MM.1S (cell line): ENCODE measurements around the gene SLC25A11.

Source experiments
- DNase-seq: peaks from one replicate; pipeline ENCODE4 v3.0.0-alpha.2; 2015
- H2AFZ ChIP-seq: fragments of 300-600 bp; sonication (generic); 2 replicates; pipeline ENCODE4 v1.6.0; 2016; ENCODE audit warnings: antibody characterized with exemption, low read length
- H3F3A ChIP-seq: fragments of 300-600 bp; sonication (generic); 2 replicates; pipeline ENCODE4 v1.6.1; 2016; ENCODE audit warnings: mild to moderate bottlenecking, antibody characterized with exemption, low read length, moderate library complexity, mixed read lengths; ENCODE audit not compliant: insufficient read depth
- H3K27ac ChIP-seq: fragments of 300-600 bp; sonication (generic); 2 replicates; pipeline ENCODE4 v1.5.1; 2016; ENCODE audit warnings: mild to moderate bottlenecking, low read length
- H3K27me3 ChIP-seq: fragments of 300-600 bp; sonication (generic); replicated peaks from 2 replicates; pipeline ENCODE4 v1.6.0; 2016; ENCODE audit warnings: low read length; ENCODE audit not compliant: insufficient read depth
- H3K36me3 ChIP-seq: fragments of 300-600 bp; sonication (generic); replicated peaks from 2 replicates; pipeline ENCODE4 v1.6.1; 2016; ENCODE audit warnings: mild to moderate bottlenecking, low read length, mixed read lengths; ENCODE audit not compliant: insufficient read depth
- H3K4me1 ChIP-seq: fragments of 300-600 bp; sonication (generic); 2 replicates; pipeline ENCODE4 v1.6.1; 2016; ENCODE audit warnings: low read length, mixed read lengths
- H3K4me2 ChIP-seq: fragments of 300-600 bp; sonication (generic); 2 replicates; pipeline ENCODE4 v1.6.0; 2016; ENCODE audit warnings: low read depth, low read length
- H3K4me3 ChIP-seq: fragments of 300-600 bp; sonication (generic); 2 replicates; pipeline ENCODE4 v1.5.1; 2016; ENCODE audit warnings: low read length, mixed read lengths
- H3K79me2 ChIP-seq: fragments of 300-600 bp; sonication (generic); 2 replicates; pipeline ENCODE4 v1.6.1; 2016; ENCODE audit warnings: mixed run types, low read length, mixed read lengths
- H3K9ac ChIP-seq: fragments of 300-600 bp; sonication (generic); 2 replicates; pipeline ENCODE4 v1.6.1; 2016; ENCODE audit warnings: low read length, mixed read lengths
- H3K9me2 ChIP-seq: fragments of 300-600 bp; sonication (generic); replicated peaks from 2 replicates; pipeline ENCODE4 v1.6.1; 2016; ENCODE audit warnings: mild to moderate bottlenecking, low read length, mixed read lengths; ENCODE audit not compliant: insufficient read depth
- H3K9me3 ChIP-seq: fragments of 300-600 bp; sonication (generic); replicated peaks from 2 replicates; pipeline ENCODE4 v1.6.1; 2016; ENCODE audit warnings: mild to moderate bottlenecking, low read length, mixed read lengths; ENCODE audit not compliant: insufficient read depth
- H4K20me1 ChIP-seq: fragments of 300-600 bp; sonication (generic); 2 replicates; pipeline ENCODE4 v1.6.1; 2016; ENCODE audit warnings: mild to moderate bottlenecking, low read length, moderate library complexity, mixed read lengths; ENCODE audit not compliant: insufficient read depth
- CTCF ChIP-seq: fragments of 300-600 bp; sonication (generic); IDR thresholded peaks from 2 replicates; pipeline ENCODE4 v1.5.1; 2016; ENCODE audit warnings: antibody characterized with exemption, low read length, mixed read lengths
- EZH2 ChIP-seq: fragments of 300-600 bp; sonication (generic); optimal IDR thresholded peaks from 2 replicates; pipeline ENCODE3; 2017; ENCODE audit warnings: low read depth, mild to moderate bottlenecking, antibody characterized with exemption, low read length, mixed read lengths
- EZH2phosphoT487 ChIP-seq: fragments of 300-600 bp; sonication (generic); IDR thresholded peaks from 2 replicates; pipeline ENCODE4 v1.6.1; 2018; ENCODE audit warnings: antibody characterized with exemption, low read length

The SLC25A11 gene

GRCh38 chr17:4950075-4950745 is 10.4 kb upstream of the SLC25A11 start:
- Histone ChIP-seq H3K9me2 (no peaks in the 10 kb centered on the region), H3K9me3 (no peaks in the 10 kb centered on the region), H3F3A (peaks cover 45% of the 10 kb centered on the region), H3K4me1 (peaks cover 27% of the 10 kb centered on the region), H3K4me2 (peak overlapping the region; percentile 97), H4K20me1 (peaks cover 18% of the 10 kb centered on the region), H3K79me2 (peaks cover 37% of the 10 kb centered on the region), H3K4me3 (peak overlapping the region; percentile 81), H3K27me3 (no peaks in the 10 kb centered on the region), H3K27ac (peak overlapping the region; percentile 100), H2AFZ (peak overlapping the region; percentile 83), H3K36me3 (no peaks in the 10 kb centered on the region), H3K9ac (peak overlapping the region; percentile 99)
- TF ChIP-seq EZH2phosphoT487, result no peak
- no peak for TF ChIP-seq EZH2
- no peak for TF ChIP-seq CTCF
- peak; percentile 52 for DNase-seq

DNA sequence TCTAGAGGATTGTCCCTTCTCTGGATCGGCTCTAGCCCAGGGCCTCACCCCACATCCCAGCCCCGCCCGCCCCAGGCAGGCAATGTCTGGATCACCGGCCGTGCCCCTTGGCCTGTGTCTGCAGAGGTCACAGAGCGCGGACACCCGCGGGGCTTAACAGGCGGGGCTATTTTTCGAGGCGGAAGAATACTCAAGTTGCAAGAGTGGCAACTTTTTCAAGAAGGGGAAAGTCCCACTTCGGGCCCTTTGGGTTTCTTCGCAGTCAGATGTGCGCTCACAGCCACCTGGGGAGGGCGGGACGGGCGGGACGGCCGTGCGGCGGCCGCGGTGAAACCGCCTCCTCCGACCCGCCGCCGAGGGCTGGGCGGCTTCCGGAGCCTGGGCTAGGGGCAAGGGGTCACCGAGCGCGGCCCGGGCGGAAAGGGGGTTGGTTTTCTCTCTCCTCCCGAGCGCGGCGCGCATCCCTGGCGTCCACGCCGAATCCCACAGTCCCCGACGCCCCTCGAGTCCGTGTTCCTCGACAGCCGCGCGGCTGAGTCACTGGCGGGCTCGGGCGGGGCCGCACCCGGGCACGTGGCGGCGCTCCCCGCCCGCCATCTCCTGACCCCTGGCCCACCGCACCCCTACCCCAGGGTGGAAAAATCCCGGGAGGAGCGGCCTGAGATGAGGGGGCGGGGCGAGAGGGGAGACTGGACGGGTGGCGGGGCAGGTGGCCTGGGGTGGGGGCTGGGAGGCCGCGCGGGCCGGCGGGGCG is 9.7 kb upstream of the SLC25A11 start:
- H3K9me2 ChIP-seq, result no peaks in the 10 kb centered on the region
- DNase-seq, result peak; percentile 97
- no peaks in the 10 kb centered on the region for H3K27me3 ChIP-seq
- no peaks in the 10 kb centered on the region for H3K36me3 ChIP-seq
- H3K4me3 ChIP-seq, result peak overlapping the region; percentile 99
- peak overlapping the region; percentile 99 for H3K9ac ChIP-seq
- H3F3A ChIP-seq, result peaks cover 52% of the 10 kb centered on the region
- H3K4me2 ChIP-seq, result peak overlapping the region; percentile 94
- H3K27ac ChIP-seq, result peak overlapping the region; percentile 100
- TF ChIP-seq EZH2phosphoT487, result no peak
- peak overlapping the region; percentile 80 for H2AFZ ChIP-seq
- H4K20me1 ChIP-seq, result peaks cover 24% of the 10 kb centered on the region
- no peaks in the 10 kb centered on the region for H3K9me3 ChIP-seq
- H3K4me1 ChIP-seq, result peaks cover 34% of the 10 kb centered on the region
- H3K79me2 ChIP-seq, result peaks cover 44% of the 10 kb centered on the region

DNA sequence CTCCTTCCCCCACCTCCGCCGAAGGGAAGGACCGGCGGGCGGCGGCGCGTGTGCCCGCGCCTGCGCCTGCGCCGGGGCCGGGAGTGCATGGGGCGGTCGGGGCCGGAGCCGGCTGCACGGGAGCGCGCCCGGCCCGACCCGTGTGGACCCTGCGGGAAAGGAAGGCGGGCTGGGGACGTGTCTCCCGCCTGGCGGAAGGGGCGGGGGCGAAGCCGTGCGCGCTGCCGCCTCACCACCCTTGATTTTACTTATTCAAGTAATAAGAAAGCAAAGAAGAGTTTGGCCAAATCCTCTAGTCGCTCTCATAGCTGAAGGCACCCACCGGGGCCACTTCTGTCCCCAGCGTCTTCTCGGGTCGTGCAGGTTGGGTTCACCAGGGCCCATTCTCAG is 9.1 kb upstream of the SLC25A11 start:
- peaks cover 39% of the 10 kb centered on the region for H3K4me1 ChIP-seq
- peaks cover 58% of the 10 kb centered on the region for H3F3A ChIP-seq
- TF ChIP-seq CTCF, result no peak
- no peak for TF ChIP-seq EZH2
- TF ChIP-seq EZH2phosphoT487, result no peak
- H2AFZ ChIP-seq, result peak overlapping the region; percentile 74
- H3K4me2 ChIP-seq, result peak overlapping the region; percentile 94
- no peaks in the 10 kb centered on the region for H3K36me3 ChIP-seq
- peaks cover 28% of the 10 kb centered on the region for H4K20me1 ChIP-seq
- no peaks in the 10 kb centered on the region for H3K9me2 ChIP-seq
- peak overlapping the region; percentile 100 for H3K27ac ChIP-seq
- DNase-seq, result peak; percentile 90
- peaks cover 50% of the 10 kb centered on the region for H3K79me2 ChIP-seq
- H3K27me3 ChIP-seq, result no peaks in the 10 kb centered on the region
- peak overlapping the region; percentile 99 for H3K4me3 ChIP-seq
- peak overlapping the region; percentile 99 for H3K9ac ChIP-seq
- H3K9me3 ChIP-seq, result no peaks in the 10 kb centered on the region
